GM12878 (cell line): ENCODE results near the gene EMP2. TPM values are rescaled to one million over a fixed set of nuclear protein-coding genes. Genes with fewer than 3 reads are reported as not detected.

Experiments
- ASH2L ChIP-seq: fragments of 300-600, 200-600 bp; sonication (generic); IDR thresholded peaks from 2 replicates; pipeline ENCODE4 v1.6.1; 2017; ENCODE audit warnings: low read depth, mild to moderate bottlenecking, borderline replicate concordance
- BACH1 ChIP-seq: fragments of 450-650 bp; IDR thresholded peaks from 2 replicates; pipeline ENCODE4 v1.6.1; 2017; ENCODE audit warnings: mild to moderate bottlenecking, borderline replicate concordance
- CBFB ChIP-seq: IDR thresholded peaks from 2 replicates; pipeline ENCODE4 v1.6.1; 2016; ENCODE audit warnings: antibody characterized with exemption, low read depth
- FOXM1 ChIP-seq: IDR thresholded peaks from 2 replicates; pipeline ENCODE4 v1.6.1; 2012; ENCODE audit warnings: low read depth, mild to moderate bottlenecking, inconsistent platforms, low read length, moderate library complexity
- JUND ChIP-seq: IDR thresholded peaks from 2 replicates; pipeline ENCODE4 v1.6.1; 2012; ENCODE audit warnings: low read depth, mild to moderate bottlenecking, low read length, improper control_type of control experiment, moderate library complexity
- MTA3 ChIP-seq: IDR thresholded peaks from 2 replicates; pipeline ENCODE4 v1.6.1; 2012; ENCODE audit warnings: low read length, inconsistent platforms, borderline replicate concordance
- NFYA ChIP-seq: IDR thresholded peaks from 2 replicates; pipeline ENCODE4 v1.6.1; 2011; ENCODE audit warnings: low read depth, mild to moderate bottlenecking, low read length, improper control_type of control experiment, borderline replicate concordance
- RAD51 ChIP-seq: fragments of 450-650 bp; IDR thresholded peaks from 2 replicates; pipeline ENCODE4 v1.6.1; 2016; ENCODE audit warnings: moderate library complexity, mild to moderate bottlenecking, inconsistent platforms
- SIX5 ChIP-seq: IDR thresholded peaks from 2 replicates; pipeline ENCODE4 v1.6.1; 2011; ENCODE audit warnings: mild to moderate bottlenecking, low read depth, low read length, moderate library complexity; ENCODE audit not compliant: severe bottlenecking
- SMARCA5 ChIP-seq: fragments of 450-650 bp; IDR thresholded peaks from 2 replicates; pipeline ENCODE4 v1.6.1; 2017; ENCODE audit warnings: mild to moderate bottlenecking
- SMC3 ChIP-seq: IDR thresholded peaks from 2 replicates; pipeline ENCODE4 v1.6.1; 2011; ENCODE audit warnings: low read length, improper control_type of control experiment, borderline replicate concordance
- SP1 ChIP-seq: IDR thresholded peaks from one replicate; pipeline ENCODE4 v1.6.1; 2011; ENCODE audit warnings: low read depth, low read length
- SPI1 ChIP-seq: IDR thresholded peaks from 2 replicates; pipeline ENCODE4 v1.6.1; 2011; ENCODE audit warnings: low read depth, mild to moderate bottlenecking, low read length, moderate library complexity, borderline replicate concordance; ENCODE audit not compliant: insufficient read depth
- STAT3 ChIP-seq: IDR thresholded peaks from 2 replicates; pipeline ENCODE4 v1.6.1; 2011; ENCODE audit warnings: low read depth, low read length, improper control_type of control experiment
- TARDBP ChIP-seq: IDR thresholded peaks from 2 replicates; pipeline ENCODE4 v1.6.1; 2016; ENCODE audit warnings: borderline replicate concordance
- TCF12 ChIP-seq: IDR thresholded peaks from 2 replicates; pipeline ENCODE4 v1.6.1; 2011; ENCODE audit warnings: low read depth, mild to moderate bottlenecking, low read length
- TCF3 ChIP-seq: IDR thresholded peaks from 2 replicates; pipeline ENCODE4 v1.6.1; 2012; ENCODE audit warnings: low read depth, mild to moderate bottlenecking, low read length, borderline replicate concordance; ENCODE audit not compliant: insufficient read depth
- YY1 ChIP-seq: IDR thresholded peaks from 2 replicates; pipeline ENCODE4 v1.6.1; 2011; ENCODE audit warnings: low read depth, mild to moderate bottlenecking, low read length
- ZSCAN29 ChIP-seq: fragments of 450-650 bp; IDR thresholded peaks from 2 replicates; pipeline ENCODE4 v1.6.1; 2017; ENCODE audit warnings: mild to moderate bottlenecking, moderate library complexity
- polyA plus RNA-seq, 11 experiments: library from polyadenylated mRNA; depleted of rRNA in 4 of 11; unstranded in 6 of 11; stranded (reverse) in 5 of 11; fragments of >200 nt; fragmentation: Nextera tagmentation in 4 of 11; fragmentation: Illumina TruSeq in 1 of 11; extraction: Ambion mirVana in 4 of 11; extraction: Trizol in 1 of 11; gene quantifications; 1 replicate in 1 of 11; 2 replicates in 10 of 11; pipeline versions ENCODE4 v1.2.1 to v1.2.3, GENCODE V29; 2011 to 2016; ENCODE audit warnings: inconsistent platforms in 2 of 11, missing spikeins in 2 of 11, low read depth in 1 of 11
- total RNA-seq, 4 experiments: library from RNA; depleted of rRNA in 3 of 4; stranded (reverse); fragments of >200 nt in 3 of 4; fragmentation: Illumina TruSeq in 1 of 4; extraction: Trizol in 1 of 4; gene quantifications; 2 replicates each; pipeline versions ENCODE4 v1.2.1 to v1.2.3, GENCODE V29; 2013 to 2021
- TF ChIP-seq, protein P1 (sequence below), 3 experiments: IDR thresholded peaks in 2 of 3; conservative IDR thresholded peaks in 1 of 3; 2 replicates each; pipeline ENCODE4 v1.5.1; 2011; ENCODE audit warnings: low read depth in 3 of 3, low read length in 3 of 3, mild to moderate bottlenecking in 3 of 3, control low read depth in 2 of 3, moderate library complexity in 2 of 3, inconsistent platforms in 1 of 3, mixed read lengths in 1 of 3; ENCODE audit not compliant: control insufficient read depth in 2 of 3, insufficient read depth in 1 of 3; ENCODE audit errors: extremely low read depth in 1 of 3
- TF ChIP-seq, protein P2 (sequence below): IDR thresholded peaks from 2 replicates; pipeline ENCODE4 v1.6.1; 2011; ENCODE audit warnings: borderline replicate concordance, low read depth, mild to moderate bottlenecking, moderate library complexity, mixed read lengths, low read length; ENCODE audit not compliant: insufficient read depth; ENCODE audit errors: extremely low read length
- TF ChIP-seq, protein P3 (sequence below): fragments of 450-650 bp; IDR thresholded peaks from 2 replicates; pipeline ENCODE4 v1.6.1; 2016; ENCODE audit warnings: mild to moderate bottlenecking
- TF ChIP-seq, protein P4 (sequence below): fragments of 450-650 bp; IDR thresholded peaks from 2 replicates; pipeline ENCODE4 v1.6.1; 2017; ENCODE audit warnings: mild to moderate bottlenecking, low read depth, inconsistent platforms; ENCODE audit not compliant: poor library complexity, severe bottlenecking

Gene EMP2
- total and polyA plus RNA-seq, 10 of the 15 experiments (the other 5 are each of a cell fraction or from before 2014, with no cell fraction given) = 0.41 to 10.4 (median 3.8) TPM

DNA sequence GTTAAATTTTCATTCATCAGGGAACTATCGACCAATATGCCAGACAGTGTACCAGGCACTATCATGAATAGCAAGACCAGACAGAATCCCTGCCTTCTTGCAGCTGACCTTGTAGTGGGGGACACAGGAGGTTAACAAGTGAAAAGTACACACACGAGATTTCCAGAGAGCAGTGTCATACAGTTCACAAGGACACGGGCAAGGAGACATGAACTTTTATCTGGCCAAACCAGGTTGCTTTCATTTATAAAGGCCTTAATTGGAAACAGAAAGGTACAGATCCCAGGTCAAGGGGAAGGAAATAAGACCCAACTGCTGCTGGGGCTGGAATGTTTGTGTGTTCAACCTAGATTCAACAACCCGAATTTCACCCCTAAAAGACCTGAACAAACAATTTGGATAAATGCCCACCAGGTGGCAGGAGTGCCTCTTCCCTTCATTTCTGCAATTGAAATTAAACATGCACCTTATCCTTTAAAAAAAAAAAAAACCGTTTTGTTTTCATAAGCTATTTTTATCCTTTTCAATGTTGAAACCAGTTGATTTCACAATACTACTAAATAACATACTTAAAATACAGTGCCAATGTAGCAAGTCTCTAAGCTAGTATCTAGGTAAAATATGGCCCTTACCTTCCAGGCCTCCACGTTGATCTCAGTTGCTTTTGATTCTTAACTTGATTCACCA is 65.9 kb downstream of the EMP2 start (continued):
- TF ChIP-seq, protein P1, sequence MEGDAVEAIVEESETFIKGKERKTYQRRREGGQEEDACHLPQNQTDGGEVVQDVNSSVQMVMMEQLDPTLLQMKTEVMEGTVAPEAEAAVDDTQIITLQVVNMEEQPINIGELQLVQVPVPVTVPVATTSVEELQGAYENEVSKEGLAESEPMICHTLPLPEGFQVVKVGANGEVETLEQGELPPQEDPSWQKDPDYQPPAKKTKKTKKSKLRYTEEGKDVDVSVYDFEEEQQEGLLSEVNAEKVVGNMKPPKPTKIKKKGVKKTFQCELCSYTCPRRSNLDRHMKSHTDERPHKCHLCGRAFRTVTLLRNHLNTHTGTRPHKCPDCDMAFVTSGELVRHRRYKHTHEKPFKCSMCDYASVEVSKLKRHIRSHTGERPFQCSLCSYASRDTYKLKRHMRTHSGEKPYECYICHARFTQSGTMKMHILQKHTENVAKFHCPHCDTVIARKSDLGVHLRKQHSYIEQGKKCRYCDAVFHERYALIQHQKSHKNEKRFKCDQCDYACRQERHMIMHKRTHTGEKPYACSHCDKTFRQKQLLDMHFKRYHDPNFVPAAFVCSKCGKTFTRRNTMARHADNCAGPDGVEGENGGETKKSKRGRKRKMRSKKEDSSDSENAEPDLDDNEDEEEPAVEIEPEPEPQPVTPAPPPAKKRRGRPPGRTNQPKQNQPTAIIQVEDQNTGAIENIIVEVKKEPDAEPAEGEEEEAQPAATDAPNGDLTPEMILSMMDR (IDR thresholded peaks at IDR 0.05 in 2 of 3, conservative IDR thresholded peaks at IDR 0.05 in 1 of 3; ENCODE audit: control insufficient read depth in 2 of 3, extremely low read depth in 1 of 3, insufficient read depth in 1 of 3, low read depth in 3 of 3, low read length in 3 of 3) = peak; percentile 48 to 71 (median 57); a peak in 5 of 6 replicates
- TF ChIP-seq ZSCAN29 (no peak), BACH1 (no peak), CBFB (no peak), RAD51 (no peak), TARDBP (no peak), TCF12 (no peak), STAT3 (no peak), MTA3 (no peak), ASH2L (no peak), TCF3 (no peak), SMARCA5 (no peak), SP1 (no peak), SIX5 (no peak), JUND (no peak), FOXM1 (0 out of 2 replicates have a peak, but pooled peaks have one; percentile 19), NFYA (no peak), YY1 (0 out of 2 replicates have a peak, but pooled peaks have one; percentile 39), SPI1 (no peak), SMC3 (peak; percentile 93)
- TF ChIP-seq, protein P2, sequence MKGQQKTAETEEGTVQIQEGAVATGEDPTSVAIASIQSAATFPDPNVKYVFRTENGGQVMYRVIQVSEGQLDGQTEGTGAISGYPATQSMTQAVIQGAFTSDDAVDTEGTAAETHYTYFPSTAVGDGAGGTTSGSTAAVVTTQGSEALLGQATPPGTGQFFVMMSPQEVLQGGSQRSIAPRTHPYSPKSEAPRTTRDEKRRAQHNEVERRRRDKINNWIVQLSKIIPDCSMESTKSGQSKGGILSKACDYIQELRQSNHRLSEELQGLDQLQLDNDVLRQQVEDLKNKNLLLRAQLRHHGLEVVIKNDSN = no peak
- TF ChIP-seq, protein P3, sequence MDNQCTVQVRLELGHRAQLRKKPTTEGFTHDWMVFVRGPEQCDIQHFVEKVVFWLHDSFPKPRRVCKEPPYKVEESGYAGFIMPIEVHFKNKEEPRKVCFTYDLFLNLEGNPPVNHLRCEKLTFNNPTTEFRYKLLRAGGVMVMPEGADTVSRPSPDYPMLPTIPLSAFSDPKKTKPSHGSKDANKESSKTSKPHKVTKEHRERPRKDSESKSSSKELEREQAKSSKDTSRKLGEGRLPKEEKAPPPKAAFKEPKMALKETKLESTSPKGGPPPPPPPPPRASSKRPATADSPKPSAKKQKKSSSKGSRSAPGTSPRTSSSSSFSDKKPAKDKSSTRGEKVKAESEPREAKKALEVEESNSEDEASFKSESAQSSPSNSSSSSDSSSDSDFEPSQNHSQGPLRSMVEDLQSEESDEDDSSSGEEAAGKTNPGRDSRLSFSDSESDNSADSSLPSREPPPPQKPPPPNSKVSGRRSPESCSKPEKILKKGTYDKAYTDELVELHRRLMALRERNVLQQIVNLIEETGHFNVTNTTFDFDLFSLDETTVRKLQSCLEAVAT = no peak
- TF ChIP-seq, protein P4, sequence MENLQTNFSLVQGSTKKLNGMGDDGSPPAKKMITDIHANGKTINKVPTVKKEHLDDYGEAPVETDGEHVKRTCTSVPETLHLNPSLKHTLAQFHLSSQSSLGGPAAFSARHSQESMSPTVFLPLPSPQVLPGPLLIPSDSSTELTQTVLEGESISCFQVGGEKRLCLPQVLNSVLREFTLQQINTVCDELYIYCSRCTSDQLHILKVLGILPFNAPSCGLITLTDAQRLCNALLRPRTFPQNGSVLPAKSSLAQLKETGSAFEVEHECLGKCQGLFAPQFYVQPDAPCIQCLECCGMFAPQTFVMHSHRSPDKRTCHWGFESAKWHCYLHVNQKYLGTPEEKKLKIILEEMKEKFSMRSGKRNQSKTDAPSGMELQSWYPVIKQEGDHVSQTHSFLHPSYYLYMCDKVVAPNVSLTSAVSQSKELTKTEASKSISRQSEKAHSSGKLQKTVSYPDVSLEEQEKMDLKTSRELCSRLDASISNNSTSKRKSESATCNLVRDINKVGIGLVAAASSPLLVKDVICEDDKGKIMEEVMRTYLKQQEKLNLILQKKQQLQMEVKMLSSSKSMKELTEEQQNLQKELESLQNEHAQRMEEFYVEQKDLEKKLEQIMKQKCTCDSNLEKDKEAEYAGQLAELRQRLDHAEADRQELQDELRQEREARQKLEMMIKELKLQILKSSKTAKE = no peak
